ACC112 (cell line): ENCODE data around the gene KBTBD8.

Experiments used
- H2AFZ ChIP-seq: fragments of 200-600 bp; sonication (generic); one replicate; pipeline ENCODE4 v1.6.0; 2017; ENCODE audit warnings: antibody characterized with exemption, low read length; ENCODE audit not compliant: unreplicated experiment
- H3K27ac ChIP-seq: fragments of 200-600 bp; sonication (generic); 2 replicates; pipeline ENCODE4 v1.5.1; 2014; ENCODE audit warnings: low read depth, mild to moderate bottlenecking, antibody characterized with exemption, low read length, moderate library complexity
- H3K27me3 ChIP-seq: fragments of 200-600 bp; sonication (generic); 2 replicates; pipeline ENCODE4 v1.6.1; 2014; ENCODE audit warnings: mild to moderate bottlenecking, antibody characterized with exemption, low read length, moderate library complexity, mixed read lengths; ENCODE audit not compliant: insufficient read depth
- H3K36me3 ChIP-seq: fragments of 200-600 bp; sonication (generic); 2 replicates; pipeline ENCODE4 v1.6.1; 2016; ENCODE audit warnings: mild to moderate bottlenecking, antibody characterized with exemption, low read length, moderate library complexity, mixed read lengths; ENCODE audit not compliant: insufficient read depth
- H3K4me1 ChIP-seq: fragments of 200-600 bp; sonication (generic); one replicate; pipeline ENCODE4 v1.6.1; 2016; ENCODE audit warnings: low read length, mixed read lengths; ENCODE audit not compliant: insufficient read depth, unreplicated experiment, control insufficient read depth
- H3K4me3 ChIP-seq: fragments of 200-600 bp; sonication (generic); 2 replicates; pipeline ENCODE4 v1.5.1; 2014; ENCODE audit warnings: mild to moderate bottlenecking, low read depth, low read length
- H3K79me2 ChIP-seq: fragments of 200-600 bp; sonication (generic); one replicate; pipeline ENCODE4 v1.6.0; 2016; ENCODE audit warnings: low read length; ENCODE audit not compliant: control insufficient read depth, unreplicated experiment, insufficient read depth

KBTBD8 gene

DNA sequence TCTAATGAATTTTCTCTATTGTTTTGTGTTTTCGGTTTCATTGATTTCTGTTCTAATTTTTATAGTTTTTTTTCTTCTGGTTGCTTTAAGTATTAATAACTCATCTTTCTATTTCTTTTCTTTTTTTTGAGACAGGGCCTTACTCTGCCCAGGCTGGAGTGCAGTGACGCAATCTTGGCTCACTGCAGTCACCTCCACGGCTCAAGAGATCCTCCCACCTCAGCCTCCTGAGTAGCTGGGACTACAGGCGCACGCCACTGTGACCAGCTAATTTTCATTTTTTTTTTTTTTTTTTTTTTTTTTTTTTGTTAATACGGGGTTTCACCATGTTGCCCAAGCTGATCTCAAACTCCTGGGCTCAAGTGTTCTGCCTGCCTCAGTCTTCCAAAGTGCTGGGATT lies 14.5 kb downstream of the KBTBD8 start:
- Histone ChIP-seq H3K27me3 (no peaks in the 10 kb centered on the region), H3K79me2 (no peaks in the 10 kb centered on the region), H3K4me3 (no peak overlapping the region), H2AFZ (no peak overlapping the region), H3K4me1 (peaks cover 4% of the 10 kb centered on the region), H3K36me3 (peaks cover 12% of the 10 kb centered on the region; the same call in 1 of the 2 replicates), H3K27ac (no peak overlapping the region)

DNA sequence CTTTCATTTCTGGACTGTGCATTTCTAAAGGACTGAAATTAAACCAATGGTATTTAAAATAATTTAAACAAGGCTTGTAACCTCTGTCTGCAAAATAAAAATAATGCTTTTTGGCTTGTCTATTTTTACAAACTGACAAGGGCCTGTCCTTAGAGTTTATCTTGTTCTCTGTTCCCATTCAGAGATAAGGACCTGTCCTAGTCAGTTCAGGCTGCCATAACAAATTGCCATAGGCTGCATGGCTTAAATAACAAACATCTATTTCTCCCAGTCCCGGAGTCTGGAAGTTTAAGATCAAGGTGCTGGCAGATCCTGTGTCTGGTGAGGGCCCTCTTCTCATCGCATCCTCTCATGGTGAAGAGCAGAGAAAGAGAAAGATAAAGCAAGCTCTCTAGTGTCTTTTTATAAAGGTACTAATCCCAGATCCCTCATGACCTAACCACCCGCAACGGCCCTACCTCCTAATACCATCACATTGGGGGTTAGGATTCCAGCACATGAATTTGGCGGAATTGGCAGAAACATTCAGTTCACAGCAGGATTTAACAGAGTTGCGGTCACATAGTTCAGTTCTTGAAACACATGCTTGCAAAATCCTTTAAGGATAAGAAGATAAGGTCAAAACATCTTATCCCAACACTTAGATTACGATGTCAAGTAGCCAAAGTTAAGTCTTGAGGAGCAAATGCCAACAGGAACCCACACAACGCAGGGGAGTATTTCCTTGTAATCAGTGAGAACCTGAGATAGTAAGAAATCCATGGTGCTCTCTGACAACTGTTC lies 17.8 kb downstream of the KBTBD8 start:
- no peak overlapping the region for H3K27ac ChIP-seq
- no peaks in the 10 kb centered on the region for H3K27me3 ChIP-seq
- H3K4me3 ChIP-seq, result no peak overlapping the region
- no peaks in the 10 kb centered on the region for H3K36me3 ChIP-seq
- no peaks in the 10 kb centered on the region for H3K79me2 ChIP-seq
- H3K4me1 ChIP-seq, result peaks cover 14% of the 10 kb centered on the region
- no peak overlapping the region for H2AFZ ChIP-seq

DNA sequence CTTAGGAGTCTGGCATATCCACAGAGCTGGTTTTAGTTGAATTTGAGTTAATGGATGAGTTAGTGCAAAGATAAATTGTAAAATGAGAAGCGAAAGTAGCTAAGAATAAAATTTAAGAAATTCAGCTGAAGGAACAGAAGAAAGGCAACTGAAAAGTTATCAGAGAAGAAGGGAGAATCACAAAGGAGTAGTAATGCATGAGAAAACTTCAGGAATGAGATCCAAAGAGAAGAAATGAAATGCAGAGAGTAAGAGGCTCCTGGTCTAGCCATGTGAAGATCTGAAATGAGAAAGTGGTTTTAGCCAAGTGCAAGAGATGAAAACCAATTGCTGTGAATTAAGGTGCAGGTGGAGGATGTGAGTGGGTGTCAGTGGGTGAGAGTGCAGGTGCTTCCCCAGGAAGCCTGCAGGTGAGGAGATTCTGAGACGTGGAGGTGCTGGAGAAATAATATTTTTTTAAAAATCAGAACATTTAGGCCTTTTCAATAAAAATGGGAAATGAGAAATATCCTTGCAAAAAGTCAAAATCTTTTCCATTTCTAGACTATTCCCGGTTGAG lies 18.5 kb downstream of the KBTBD8 start:
- no peaks in the 10 kb centered on the region for H3K79me2 ChIP-seq
- H3K27me3 ChIP-seq, result no peaks in the 10 kb centered on the region
- no peak overlapping the region for H3K27ac ChIP-seq
- no peak overlapping the region for H3K4me3 ChIP-seq
- H3K36me3 ChIP-seq, result no peaks in the 10 kb centered on the region
- no peak overlapping the region for H2AFZ ChIP-seq
- peaks cover 14% of the 10 kb centered on the region for H3K4me1 ChIP-seq

DNA sequence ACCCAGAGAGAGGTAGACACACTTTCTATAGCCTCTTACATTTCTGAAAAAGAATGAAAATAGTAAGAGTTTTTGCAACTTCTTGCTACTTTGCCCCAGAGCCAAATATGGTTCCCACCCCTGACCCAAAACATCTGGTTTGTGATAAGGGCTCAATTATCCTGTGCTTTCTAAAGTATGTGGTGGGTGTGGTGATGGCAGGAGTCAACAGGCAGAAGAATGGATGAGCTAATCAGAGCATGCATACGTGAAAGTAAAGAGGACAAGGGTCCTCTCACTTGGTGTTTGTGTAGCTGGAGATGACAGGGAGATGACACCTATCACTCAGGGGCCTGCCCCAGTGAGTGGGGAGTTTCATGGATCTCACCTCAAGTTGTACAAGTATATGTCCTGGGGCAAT lies 19.1 kb downstream of the KBTBD8 start:
- H3K4me1 ChIP-seq, result peaks cover 14% of the 10 kb centered on the region
- H2AFZ ChIP-seq, result no peak overlapping the region
- no peaks in the 10 kb centered on the region for H3K27me3 ChIP-seq
- no peaks in the 10 kb centered on the region for H3K36me3 ChIP-seq
- H3K27ac ChIP-seq, result no peak overlapping the region
- no peaks in the 10 kb centered on the region for H3K79me2 ChIP-seq
- H3K4me3 ChIP-seq, result no peak overlapping the region

DNA sequence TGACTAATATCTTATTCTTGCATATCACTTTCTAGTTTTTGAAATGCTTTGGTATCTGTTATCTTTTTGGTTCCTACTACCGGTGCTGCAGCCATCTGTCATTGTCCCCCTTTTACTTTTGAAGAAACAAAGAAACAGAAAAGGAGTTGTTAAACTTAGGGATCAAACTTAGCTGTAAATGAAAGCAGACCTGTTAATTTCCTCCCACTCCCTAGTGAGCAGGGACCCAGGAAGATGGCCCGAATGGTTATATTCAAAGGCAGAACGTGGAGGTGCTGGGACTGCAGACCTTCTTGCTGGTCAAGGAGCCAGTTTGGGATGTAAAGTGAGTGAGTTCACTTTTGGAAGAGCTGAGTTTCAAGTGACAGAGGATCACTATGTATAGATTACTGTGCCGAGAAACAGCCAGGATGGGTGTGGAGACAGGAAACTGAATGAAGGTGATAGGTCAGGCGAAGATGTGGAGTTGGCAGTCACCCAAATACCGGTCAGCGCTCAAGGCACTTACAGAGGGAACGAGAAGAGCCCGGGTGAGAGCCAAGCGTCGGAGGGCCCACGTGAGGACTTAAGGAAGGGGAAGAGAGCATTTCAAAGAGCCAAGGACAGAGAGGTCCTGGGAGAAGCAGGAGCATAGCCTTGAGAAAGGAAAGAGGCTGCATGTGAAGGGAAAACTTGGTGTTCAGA lies 20.1 kb downstream of the KBTBD8 start:
- no peaks in the 10 kb centered on the region for H3K79me2 ChIP-seq
- H3K4me3 ChIP-seq, result peak overlapping the region; percentile 32
- H3K4me1 ChIP-seq, result peaks cover 14% of the 10 kb centered on the region
- no peak overlapping the region for H3K27ac ChIP-seq
- H2AFZ ChIP-seq, result peak overlapping the region; percentile 94
- H3K36me3 ChIP-seq, result no peaks in the 10 kb centered on the region
- H3K27me3 ChIP-seq, result no peaks in the 10 kb centered on the region

DNA sequence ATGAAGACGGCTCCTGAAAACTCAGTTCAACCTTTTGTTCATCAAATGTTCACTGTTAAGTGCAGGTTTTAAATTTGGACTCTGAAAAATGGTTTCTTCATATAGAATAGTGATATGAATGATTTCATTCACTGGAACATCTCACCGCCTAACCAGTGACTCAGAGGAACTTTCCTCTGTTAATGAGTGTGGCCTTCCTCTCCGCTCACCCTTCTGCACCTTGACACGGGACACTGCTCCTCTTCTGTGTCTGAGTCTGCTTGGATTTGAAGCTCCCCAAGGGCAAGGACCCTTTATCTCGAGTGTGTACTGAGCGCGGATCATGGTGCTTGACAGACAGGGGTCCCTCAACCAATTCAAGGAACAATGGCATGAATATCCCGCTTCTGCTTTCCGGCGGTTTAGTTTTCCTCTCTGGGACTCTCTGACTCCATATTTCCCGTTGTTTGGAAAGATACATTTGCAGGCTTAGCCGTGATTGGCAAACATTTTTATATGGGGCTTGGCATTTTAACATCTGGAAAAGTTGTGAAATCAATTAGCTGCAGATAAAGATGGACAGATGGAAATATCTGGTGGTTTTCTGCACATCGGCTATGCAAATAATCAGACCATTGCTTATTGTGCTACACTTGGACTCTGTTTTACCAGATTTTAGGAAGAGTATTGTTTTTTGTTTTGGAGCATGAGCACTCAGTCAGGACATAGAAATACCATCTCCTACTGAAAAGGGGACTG lies 20.9 kb downstream of the KBTBD8 start:
- H3K36me3 ChIP-seq, result no peaks in the 10 kb centered on the region
- H2AFZ ChIP-seq, result no peak overlapping the region
- H3K27me3 ChIP-seq, result no peaks in the 10 kb centered on the region
- no peak overlapping the region for H3K4me3 ChIP-seq
- peaks cover 14% of the 10 kb centered on the region for H3K4me1 ChIP-seq
- no peaks in the 10 kb centered on the region for H3K79me2 ChIP-seq
- H3K27ac ChIP-seq, result no peak overlapping the region

DNA sequence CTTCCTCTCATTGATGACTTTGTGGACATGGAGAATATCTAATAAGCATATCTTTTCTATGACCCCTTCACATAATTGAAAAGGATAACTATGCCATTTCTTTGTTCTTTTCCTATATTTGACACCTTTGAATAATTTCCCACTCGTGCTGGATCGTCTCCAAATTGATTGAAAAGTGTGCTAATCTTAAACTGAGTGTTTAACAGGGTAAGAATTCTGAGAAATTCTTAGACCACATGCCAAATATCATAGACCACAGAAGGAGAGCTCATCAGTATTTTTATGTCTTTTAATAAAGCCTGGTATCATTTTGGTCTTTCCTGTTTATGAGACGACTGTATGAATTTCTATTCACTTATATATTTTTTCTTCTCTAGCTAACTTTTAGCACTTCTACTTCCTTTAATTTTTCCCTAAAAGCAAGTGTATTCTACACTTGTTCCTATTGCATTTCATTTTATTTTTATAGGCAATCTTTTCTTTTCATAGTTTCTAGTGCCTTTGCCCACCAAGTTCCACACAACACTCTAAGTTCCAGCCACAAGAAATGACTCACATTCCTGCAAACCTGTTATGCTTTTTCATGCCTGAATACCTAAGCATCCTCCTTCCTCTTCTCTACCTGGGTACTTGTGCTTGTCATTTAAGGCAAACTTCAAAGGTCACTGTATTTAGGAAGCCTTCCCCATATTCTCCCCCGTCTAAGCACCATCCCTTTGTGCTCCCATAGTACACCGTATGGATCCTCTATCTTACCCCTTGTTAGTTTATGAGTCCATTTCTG lies 30.1 kb downstream of the KBTBD8 start:
- H3K4me3 ChIP-seq, result no peak overlapping the region
- no peaks in the 10 kb centered on the region for H3K79me2 ChIP-seq
- no peaks in the 10 kb centered on the region for H3K36me3 ChIP-seq
- H3K27ac ChIP-seq, result no peak overlapping the region
- no peak overlapping the region for H2AFZ ChIP-seq
- no peaks in the 10 kb centered on the region for H3K4me1 ChIP-seq
- no peaks in the 10 kb centered on the region for H3K27me3 ChIP-seq

DNA sequence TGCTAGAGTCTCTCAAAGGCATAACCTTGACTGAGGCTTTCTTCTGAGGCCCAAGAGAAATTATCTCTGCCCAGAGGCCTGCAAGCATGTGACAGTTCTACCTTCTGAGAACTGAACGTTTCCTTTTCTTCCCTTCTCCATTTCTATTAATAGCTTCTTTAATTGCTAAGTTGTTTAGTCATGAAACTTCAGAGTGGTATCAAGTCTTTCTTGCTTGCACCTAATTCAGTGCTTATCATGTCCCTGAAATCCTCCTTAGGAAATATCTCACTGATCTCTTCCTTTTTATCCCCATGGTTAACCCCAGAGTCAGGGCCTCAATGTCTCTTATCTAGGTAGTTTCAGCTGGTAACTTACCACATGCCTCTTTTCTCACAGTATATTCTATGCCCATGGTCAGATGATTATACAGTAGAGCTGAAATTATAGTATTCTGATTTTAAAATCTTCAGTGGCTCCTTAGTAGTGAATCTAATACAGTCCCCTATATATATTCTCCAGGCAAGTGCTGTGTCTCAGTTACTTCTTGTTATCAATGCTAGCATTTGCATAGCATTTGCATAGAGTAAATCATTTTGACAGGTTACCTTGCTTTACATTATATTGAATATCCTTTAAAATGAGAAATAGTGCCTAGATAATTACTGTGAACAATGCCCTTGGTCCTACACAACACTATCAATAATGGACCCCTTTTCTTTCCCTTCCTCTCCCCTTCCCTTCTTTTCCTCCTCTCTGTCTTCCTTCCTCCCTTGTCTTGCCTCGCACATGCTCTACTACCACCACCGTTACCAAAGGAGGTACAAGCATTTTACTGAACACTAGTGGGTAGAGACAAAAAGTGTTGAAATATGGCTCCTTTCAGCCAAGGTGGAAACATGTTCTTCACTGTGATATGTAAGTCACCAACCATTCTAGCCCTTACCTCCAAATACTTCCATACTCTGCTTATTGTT lies 33.0 kb downstream of the KBTBD8 start:
- Histone ChIP-seq H3K4me3 (no peak overlapping the region), H3K27ac (no peak overlapping the region), H3K27me3 (no peaks in the 10 kb centered on the region), H3K36me3 (no peaks in the 10 kb centered on the region), H3K79me2 (no peaks in the 10 kb centered on the region), H3K4me1 (no peaks in the 10 kb centered on the region), H2AFZ (no peak overlapping the region)

DNA sequence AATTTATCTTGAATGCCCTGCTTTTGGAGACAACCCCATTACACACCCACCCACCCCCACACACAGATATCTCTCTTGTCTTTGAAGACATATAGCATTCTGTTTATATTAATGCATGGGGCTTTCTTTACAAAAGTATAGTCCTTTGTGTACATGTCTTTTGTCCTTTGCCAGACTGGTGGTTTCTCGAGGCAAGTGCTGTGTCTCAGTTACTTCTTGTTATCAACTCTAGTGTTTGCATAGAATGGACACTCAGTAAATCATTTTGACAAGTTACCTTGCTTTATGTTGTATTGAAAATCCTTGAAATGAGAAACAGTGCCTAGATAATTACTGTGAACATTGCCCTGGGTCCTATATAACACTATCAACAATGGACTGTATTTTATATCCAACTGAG lies 33.9 kb downstream of the KBTBD8 start:
- Histone ChIP-seq H3K4me3 (no peak overlapping the region), H3K79me2 (no peaks in the 10 kb centered on the region), H2AFZ (no peak overlapping the region), H3K4me1 (no peaks in the 10 kb centered on the region), H3K27ac (no peak overlapping the region), H3K27me3 (no peaks in the 10 kb centered on the region), H3K36me3 (no peaks in the 10 kb centered on the region)
